Activated naive CD8-positive, alpha-beta T cell treated with anti-CD3 and anti-CD28 coated beads, Interleukin-2, amount 10 ng/mL, durations not matched to agents 7 days and 5 days (primary cell): ENCODE data around the gene ZKSCAN1. TPM values are rescaled to one million over a fixed set of nuclear protein-coding genes. Genes with fewer than 3 reads are reported as not detected.
A peak's percentile ranks its signal among the peaks of the same experiment; 100 is the strongest.

Experiments
- ATAC-seq: fragments of 150-1000 bp; cut with Tn5 transposase; one replicate; pipeline ENCODE4 v1.10.0; 2021; ENCODE audit warnings: low read depth, moderate library complexity
- POLR2A ChIA-PET: fragments of 350-600 bp; sonication (Branson Sonifier 250); formaldehyde crosslinking; loops from one replicate; lab custom pipeline; 2021; ENCODE audit warnings: antibody characterized with exemption; lab: Charles Lee
- DNase-seq: peaks from one replicate; pipeline ENCODE4 v3.0.0; 2021
- H3K27ac Mint-ChIP-seq: one replicate; pipeline ENCODE4 v1.8.0; 2022; ENCODE audit warnings: mild to moderate bottlenecking, mixed read lengths
- H3K27me3 Mint-ChIP-seq: one replicate; pipeline ENCODE4 v1.8.0; 2022; ENCODE audit warnings: mild to moderate bottlenecking, moderate library complexity, mixed read lengths
- H3K36me3 Mint-ChIP-seq: one replicate; pipeline ENCODE4 v1.8.0; 2021; ENCODE audit warnings: mild to moderate bottlenecking, mixed read lengths
- H3K4me1 Mint-ChIP-seq: one replicate; pipeline ENCODE4 v1.8.0; 2021; ENCODE audit warnings: mixed read lengths
- H3K4me3 Mint-ChIP-seq: one replicate; pipeline ENCODE4 v1.8.0; 2022; ENCODE audit warnings: mild to moderate bottlenecking, moderate library complexity, mixed read lengths
- H3K9me3 Mint-ChIP-seq: one replicate; pipeline ENCODE4 v1.8.0; 2021; ENCODE audit warnings: mixed read lengths
- total RNA-seq, 2 experiments: library from RNA; stranded (reverse); gene quantifications; one replicate each; pipeline ENCODE4 v1.2.3, GENCODE V29; 2021

ZKSCAN1 gene
- total RNA-seq, 2 experiments from 2014 or later, result 85.5 to 88.8 TPM

GRCh38 chr7:100080907-100081534 lies 65.6 kb downstream of the ZKSCAN1 start:
- H3K9me3 Mint-ChIP-seq, result no peaks in the 10 kb centered on the region
- H3K4me1 Mint-ChIP-seq, result peaks cover 25% of the 10 kb centered on the region
- POLR2A ChIA-PET, result interaction anchor here (0.6 to 2.4 kb wide), 6 partner anchors 8 to 87 kb away, joined by 3 to 22 read pairs (median 4); partner anchors contain the start of genes AP4M1, MCM7 and ZKSCAN1
- ATAC-seq (no peak), DNase-seq (no peak)
- H3K27ac Mint-ChIP-seq, result peak overlapping the region; percentile 69
- peaks cover 10% of the 10 kb centered on the region for H3K27me3 Mint-ChIP-seq
- peak overlapping the region; percentile 86 for H3K4me3 Mint-ChIP-seq
- H3K36me3 Mint-ChIP-seq, result peaks cover 22% of the 10 kb centered on the region

GRCh38 chr7:100081535-100082102 lies 66.2 kb downstream of the ZKSCAN1 start, which contains the start of gene ZNF3:
Gene ZNF3, minus strand, starts transcription at chr7:100081723. Its CDS starts 4,366 bp downstream, at chr7:100077357.
- POLR2A ChIA-PET, result interaction anchor here (0.7 to 2.4 kb wide), 13 partner anchors 10 to 1136 kb away, joined by 3 to 22 read pairs (median 4); partner anchors contain the start of genes AP4M1, MCM7, ZKSCAN1 and ZNHIT1
- Mint-ChIP-seq H3K27ac (peak within 1 kb of the TSS; percentile 86), H3K9me3 (no peaks in the 10 kb centered on the region), H3K36me3 (peaks cover 16% of the 10 kb centered on the region), H3K27me3 (peaks cover 10% of the 10 kb centered on the region), H3K4me1 (peaks cover 25% of the 10 kb centered on the region), H3K4me3 (peak within 1 kb of the TSS; percentile 86)
- DNase-seq (peak; percentile 96), ATAC-seq (peak; percentile 90)

- POLR2A ChIA-PET, result interaction anchor here (0.7 to 2.4 kb wide), 12 partner anchors 18 to 1135 kb away, joined by 3 to 22 read pairs (median 5); partner anchors contain the start of genes AP4M1, MBLAC1, MCM7 and TRIM4
These were observed 67.6 kb downstream of the ZKSCAN1 start for GRCh38 chr7:100082978-100083377.

GRCh38 chr7:100085515-100085914 lies 70.1 kb downstream of the ZKSCAN1 start:
- DNase-seq (no peak), ATAC-seq (no peak)
- Mint-ChIP-seq H3K9me3 (no peaks in the 10 kb centered on the region), H3K27ac (no peak overlapping the region), H3K27me3 (peaks cover 10% of the 10 kb centered on the region), H3K36me3 (peaks cover 7% of the 10 kb centered on the region), H3K4me1 (peaks cover 26% of the 10 kb centered on the region), H3K4me3 (no peak overlapping the region)
- POLR2A ChIA-PET, result no interaction called here

More at GRCh38 chr7:100082978-100083377, 67.6 kb downstream of the ZKSCAN1 start:
- DNase-seq (no peak), ATAC-seq (no peak)
- peak overlapping the region; percentile 86 for H3K4me3 Mint-ChIP-seq
- H3K36me3 Mint-ChIP-seq, result peaks cover 11% of the 10 kb centered on the region
- H3K9me3 Mint-ChIP-seq, result no peaks in the 10 kb centered on the region
- H3K4me1 Mint-ChIP-seq, result peaks cover 25% of the 10 kb centered on the region
- peak overlapping the region; percentile 86 for H3K27ac Mint-ChIP-seq
- H3K27me3 Mint-ChIP-seq, result peaks cover 10% of the 10 kb centered on the region

- peak overlapping the region; percentile 4 for H3K4me3 Mint-ChIP-seq
- ATAC-seq, result no peak
- no peak overlapping the region for H3K27ac Mint-ChIP-seq
These were observed 71.8 kb downstream of the ZKSCAN1 start for GRCh38 chr7:100087055-100087750.

GRCh38 chr7:100088095-100088620 lies 72.8 kb downstream of the ZKSCAN1 start:
- H3K27ac Mint-ChIP-seq, result peak overlapping the region; percentile 92
- ATAC-seq (no peak), DNase-seq (no peak)
- H3K9me3 Mint-ChIP-seq, result no peaks in the 10 kb centered on the region
- H3K27me3 Mint-ChIP-seq, result peaks cover 6% of the 10 kb centered on the region
- peak overlapping the region; percentile 89 for H3K4me3 Mint-ChIP-seq
- POLR2A ChIA-PET, result interaction anchor here (0.8 to 3.7 kb wide), 7 partner anchors 9 to 341 kb away, joined by 3 to 57 read pairs (median 4); partner anchors contain the start of genes AP4M1, MBLAC1, MCM7 and MEPCE
- H3K36me3 Mint-ChIP-seq, result peaks cover 16% of the 10 kb centered on the region
- peaks cover 18% of the 10 kb centered on the region for H3K4me1 Mint-ChIP-seq

More at GRCh38 chr7:100087055-100087750, 71.8 kb downstream of the ZKSCAN1 start:
- Mint-ChIP-seq H3K27me3 (peaks cover 10% of the 10 kb centered on the region), H3K4me1 (peaks cover 26% of the 10 kb centered on the region), H3K36me3 (peaks cover 7% of the 10 kb centered on the region), H3K9me3 (no peaks in the 10 kb centered on the region)
- no peak for DNase-seq
- POLR2A ChIA-PET, result no interaction called here

- no peaks in the 10 kb centered on the region for H3K9me3 Mint-ChIP-seq
- POLR2A ChIA-PET, result interaction anchor here (0.8 to 3.7 kb wide), 7 partner anchors 9 to 340 kb away, joined by 3 to 57 read pairs (median 4); partner anchors contain the start of genes AP4M1, MBLAC1, MCM7 and MEPCE
- H3K36me3 Mint-ChIP-seq, result peaks cover 19% of the 10 kb centered on the region
- peaks cover 18% of the 10 kb centered on the region for H3K4me1 Mint-ChIP-seq
- peak within 1 kb of the TSS; percentile 89 for H3K4me3 Mint-ChIP-seq
- H3K27ac Mint-ChIP-seq, result peak within 1 kb of the TSS; percentile 92
- DNase-seq (peak; percentile 95), ATAC-seq (peak; percentile 69)
- H3K27me3 Mint-ChIP-seq, result peaks cover 2% of the 10 kb centered on the region
These were observed 73.4 kb downstream of the ZKSCAN1 start, which contains the start of gene COPS6 for GRCh38 chr7:100088621-100089457. Gene COPS6, plus strand, starts transcription at chr7:100088969. Its CDS starts 22 bp downstream, at chr7:100088991.

GRCh38 chr7:100089458-100090196 lies 74.2 kb downstream of the ZKSCAN1 start:
- H3K27ac Mint-ChIP-seq, result peak overlapping the region; percentile 92
- peaks cover 22% of the 10 kb centered on the region for H3K36me3 Mint-ChIP-seq
- H3K4me1 Mint-ChIP-seq, result peaks cover 18% of the 10 kb centered on the region
- POLR2A ChIA-PET, result interaction anchor here (0.7 to 3.7 kb wide), 8 partner anchors 8 to 340 kb away, joined by 3 to 57 read pairs (median 4); partner anchors contain the start of genes AP4M1, MCM7, MEPCE and ZCWPW1
- H3K4me3 Mint-ChIP-seq, result peak overlapping the region; percentile 89
- H3K9me3 Mint-ChIP-seq, result no peaks in the 10 kb centered on the region
- peaks cover 2% of the 10 kb centered on the region for H3K27me3 Mint-ChIP-seq
- no peak for ATAC-seq
- no peak for DNase-seq

- Mint-ChIP-seq H3K4me3 (no peak overlapping the region), H3K27ac (peak overlapping the region; percentile 63), H3K27me3 (no peaks in the 10 kb centered on the region), H3K36me3 (peaks cover 31% of the 10 kb centered on the region), H3K9me3 (no peaks in the 10 kb centered on the region), H3K4me1 (peaks cover 20% of the 10 kb centered on the region)
- no peak for ATAC-seq
- POLR2A ChIA-PET, result interaction anchor here (1.0 to 3.7 kb wide), 3 partner anchors 10 to 38 kb away, joined by 3 to 57 read pairs (median 3); partner anchors contain the start of genes AP4M1 and MCM7
- no peak for DNase-seq
These were observed 75.4 kb downstream of the ZKSCAN1 start for GRCh38 chr7:100090527-100091410.
